IPS-18c (cell line): ENCODE measurements around the gene CYFIP1.

Experiments used
- H3K4me3 ChIP-seq: 2 replicates; pipeline ENCODE4 v1.7.0; 2013; ENCODE audit warnings: low read depth, mild to moderate bottlenecking, low read length, moderate library complexity; ENCODE audit not compliant: insufficient read depth
- H3K9me3 ChIP-seq: one replicate; pipeline ENCODE4 v1.6.1; 2013; ENCODE audit warnings: mild to moderate bottlenecking, low read length, moderate library complexity; ENCODE audit not compliant: control insufficient read depth, insufficient read depth

Gene CYFIP1

DNA sequence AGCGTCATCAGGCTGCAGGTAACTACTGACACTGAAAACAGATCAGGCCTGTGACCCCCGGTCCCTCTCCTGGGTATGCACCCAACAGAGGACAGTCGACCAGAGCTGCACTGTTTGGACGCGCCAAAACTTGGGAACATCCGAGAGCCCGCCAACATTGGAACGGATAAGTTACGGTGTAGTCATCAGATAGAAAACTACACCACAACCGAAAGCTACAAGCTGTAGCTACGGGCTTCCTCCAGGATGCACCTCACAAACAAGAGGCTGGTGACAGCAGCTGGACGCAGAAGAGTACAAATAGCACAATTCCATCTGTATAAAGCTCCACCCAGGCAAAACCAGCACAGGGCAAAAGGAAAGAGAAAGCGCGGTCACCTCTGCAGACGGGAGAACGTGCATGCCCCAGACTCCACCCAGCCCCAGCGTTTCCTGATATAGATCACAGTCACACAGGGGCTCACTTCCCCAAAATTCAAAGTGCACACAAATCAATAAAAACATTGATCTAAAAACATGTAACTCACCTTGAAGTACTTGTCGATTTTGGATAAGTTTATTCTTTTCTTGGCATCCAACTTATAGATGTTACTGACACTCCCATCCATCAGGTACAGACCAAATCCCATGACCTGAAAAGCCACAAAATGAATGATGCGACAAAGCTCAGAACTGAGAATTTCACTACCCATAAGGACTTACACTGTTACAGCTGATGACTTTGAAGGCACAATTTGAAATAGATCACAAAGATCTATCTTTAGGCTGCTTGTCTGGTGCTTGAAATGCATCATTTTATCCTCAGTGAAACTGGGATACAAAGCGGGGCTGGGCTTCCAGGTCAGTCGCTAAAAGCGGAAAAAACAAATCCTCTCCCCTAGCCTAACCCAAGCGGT lies 43.3 kb downstream of the CYFIP1 start:
- Histone ChIP-seq H3K4me3 (no peak overlapping the region), H3K9me3 (no peaks in the 10 kb centered on the region)

DNA sequence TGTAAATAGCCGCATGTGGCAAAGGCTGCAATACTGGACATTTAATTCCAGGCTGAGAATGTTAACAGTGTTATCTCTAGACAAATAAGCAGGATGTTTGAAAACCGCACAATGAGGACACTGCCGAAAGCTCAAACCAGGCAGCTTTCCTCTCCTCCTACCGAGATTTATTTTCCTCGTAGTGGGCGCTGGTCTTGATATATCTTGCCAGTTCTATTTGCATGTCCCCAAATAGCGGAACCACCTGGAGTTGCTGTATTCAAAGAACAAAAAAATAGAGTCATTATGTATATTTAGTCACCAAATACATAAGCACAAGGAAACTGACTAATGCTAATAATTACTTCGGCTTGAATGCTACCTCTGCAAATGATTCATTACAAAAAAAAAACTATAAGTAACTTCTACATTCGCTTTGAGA lies 46.5 kb downstream of the CYFIP1 start:
- H3K4me3 ChIP-seq = no peak overlapping the region
- no peaks in the 10 kb centered on the region for H3K9me3 ChIP-seq

DNA sequence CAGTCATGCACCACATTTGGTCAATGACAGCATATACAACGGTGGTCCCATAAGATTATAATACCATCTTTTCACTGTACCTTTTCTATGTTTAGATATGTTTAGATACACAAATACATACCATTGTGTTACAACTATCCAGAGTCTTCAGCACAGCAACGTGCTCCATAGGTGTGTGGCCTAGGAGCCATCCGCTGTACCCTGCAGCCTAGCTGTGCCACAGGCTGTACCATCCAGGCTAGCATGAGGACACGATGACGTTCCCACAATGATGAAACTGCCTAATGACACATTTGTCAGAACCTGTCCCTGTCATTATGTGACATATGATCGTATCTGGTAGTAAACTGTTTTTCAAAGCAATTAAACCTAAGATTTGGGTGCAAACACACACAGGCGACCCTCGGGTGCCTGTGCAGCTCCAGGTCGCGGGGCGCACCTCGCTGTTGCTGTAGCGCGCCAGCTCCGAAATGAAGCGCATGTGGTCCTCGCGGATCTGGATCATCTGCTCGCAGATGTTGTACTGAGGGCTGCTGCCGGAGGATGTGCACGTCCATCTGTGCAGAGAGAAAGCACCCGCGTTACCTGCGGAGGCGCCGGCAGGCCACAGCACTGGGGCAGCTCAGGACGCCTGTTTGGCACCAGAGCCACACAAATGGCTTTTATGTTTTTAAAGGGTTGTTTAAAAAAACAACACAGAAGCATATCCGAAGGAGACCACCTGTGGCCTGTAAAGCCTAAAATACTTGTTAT lies 48.2 kb downstream of the CYFIP1 start:
- no peaks in the 10 kb centered on the region for H3K9me3 ChIP-seq
- H3K4me3 ChIP-seq = no peak overlapping the region

DNA sequence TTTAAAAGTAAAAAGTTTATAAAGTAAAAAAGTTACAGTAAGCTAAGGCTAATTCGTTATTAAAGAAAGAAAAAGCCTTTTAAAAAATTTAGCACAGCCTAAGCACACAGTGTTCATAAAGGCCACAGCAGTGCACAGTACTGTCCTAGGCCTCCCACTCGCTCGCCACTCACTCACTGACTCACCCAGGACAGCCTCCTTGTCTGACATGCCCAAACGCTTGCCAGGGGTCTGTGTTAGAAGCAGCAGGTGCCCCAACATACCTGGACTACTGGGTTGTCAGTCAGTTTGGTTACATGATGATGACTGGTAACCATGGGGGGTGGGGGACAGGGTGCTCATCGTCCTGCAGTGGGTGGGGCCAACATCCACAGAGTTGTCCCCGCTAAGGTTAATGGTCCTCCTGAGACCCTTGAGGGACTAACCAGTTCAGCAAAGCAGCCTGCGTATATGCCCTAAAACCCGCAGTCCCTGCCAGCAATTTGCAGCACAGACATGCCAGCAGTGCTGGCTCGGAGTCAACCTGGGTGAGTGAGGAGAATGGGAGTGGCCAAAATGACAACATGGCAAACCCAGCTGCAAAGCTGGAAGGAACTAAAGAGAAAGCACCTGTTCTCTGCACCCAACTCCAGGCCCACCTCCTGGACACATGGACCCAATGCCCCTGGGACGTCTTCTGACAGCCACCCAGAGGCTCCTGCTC lies 49.2 kb downstream of the CYFIP1 start:
- H3K4me3 ChIP-seq = no peak overlapping the region
- H3K9me3 ChIP-seq = no peaks in the 10 kb centered on the region

DNA sequence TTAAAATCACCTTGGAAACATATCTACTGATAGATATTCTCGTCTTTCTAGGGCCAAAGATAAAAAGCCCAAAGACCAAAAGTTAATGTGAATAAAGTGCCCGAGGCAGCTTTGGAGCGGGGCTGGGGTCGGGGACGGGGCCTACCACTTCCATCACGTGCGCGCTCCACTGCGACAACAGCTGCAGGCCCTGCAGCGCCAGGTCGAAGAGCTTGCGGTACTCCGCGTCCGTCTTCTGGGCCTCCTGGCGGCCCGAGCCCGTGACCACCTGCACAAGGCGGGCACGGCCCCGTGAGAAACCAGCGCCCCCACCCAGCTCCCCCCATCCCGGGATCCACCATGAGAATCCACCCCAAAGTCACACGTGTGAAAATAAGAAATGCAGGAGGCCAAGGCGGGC lies 52.4 kb downstream of the CYFIP1 start:
- Histone ChIP-seq H3K9me3 (no peaks in the 10 kb centered on the region), H3K4me3 (no peak overlapping the region)

DNA sequence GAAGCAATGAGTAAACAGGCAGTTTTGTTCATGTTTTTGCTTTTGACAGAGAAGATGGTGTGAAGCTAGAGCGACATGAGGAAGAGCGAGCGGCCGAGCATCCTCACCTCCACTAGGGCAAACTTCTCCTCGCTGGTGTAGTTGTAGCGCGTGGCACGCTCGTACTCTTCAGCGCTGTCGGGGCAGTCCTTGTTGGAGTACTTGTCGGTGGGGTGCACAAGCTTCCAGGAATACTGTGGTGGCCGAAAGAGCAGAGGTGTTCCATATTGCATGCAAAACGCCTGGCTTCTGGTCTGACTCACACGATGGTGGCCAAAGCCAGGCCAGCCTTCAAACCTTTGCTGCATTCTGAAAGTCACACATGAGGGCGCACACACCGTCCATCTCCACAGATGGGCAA lies 54.3 kb downstream of the CYFIP1 start:
- no peak overlapping the region for H3K4me3 ChIP-seq

DNA sequence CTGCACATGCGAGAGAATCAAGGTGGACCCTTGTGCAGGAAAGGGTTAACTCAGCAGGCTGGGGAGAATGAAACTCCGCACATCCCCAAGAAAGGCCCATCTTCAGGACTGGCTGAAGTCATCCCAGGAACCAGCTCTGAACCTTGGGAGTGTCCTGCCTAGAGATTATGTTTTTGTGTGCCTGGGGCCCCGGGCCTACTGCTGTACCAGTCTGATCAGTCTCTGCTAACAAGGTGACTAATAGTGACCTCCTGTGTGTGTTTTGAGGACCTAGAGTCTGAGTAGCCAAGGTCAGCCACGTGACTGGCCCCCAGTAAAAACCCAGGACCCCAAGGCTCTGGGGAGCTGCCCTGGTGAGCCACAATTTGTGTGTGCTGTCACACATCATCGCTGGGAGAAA lies 58.2 kb downstream of the CYFIP1 start:
- no peaks in the 10 kb centered on the region for H3K9me3 ChIP-seq
- no peak overlapping the region for H3K4me3 ChIP-seq

More for the DNA sequence above, 54.3 kb downstream of the CYFIP1 start:
- H3K9me3 ChIP-seq = no peaks in the 10 kb centered on the region

DNA sequence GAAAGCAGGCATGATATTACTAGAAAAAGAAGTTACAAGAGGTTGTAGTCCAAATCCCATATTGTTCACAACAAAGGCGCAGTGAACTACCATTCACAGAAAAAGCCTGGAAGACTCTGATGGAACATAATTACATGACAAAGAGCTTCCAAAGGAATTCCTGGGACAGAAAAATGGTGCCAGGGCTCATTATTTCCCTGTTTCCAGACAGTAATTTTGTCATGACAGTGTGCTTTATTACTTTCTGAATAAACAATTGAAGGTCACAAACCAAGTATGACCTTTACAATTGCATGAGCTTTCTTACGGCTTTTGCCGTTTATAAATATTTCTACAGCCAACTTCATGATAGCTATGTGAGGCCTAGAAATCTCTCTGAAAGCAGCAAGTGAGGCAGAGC lies 61.0 kb downstream of the CYFIP1 start:
- Histone ChIP-seq H3K9me3 (peaks cover 2% of the 10 kb centered on the region), H3K4me3 (no peak overlapping the region)

DNA sequence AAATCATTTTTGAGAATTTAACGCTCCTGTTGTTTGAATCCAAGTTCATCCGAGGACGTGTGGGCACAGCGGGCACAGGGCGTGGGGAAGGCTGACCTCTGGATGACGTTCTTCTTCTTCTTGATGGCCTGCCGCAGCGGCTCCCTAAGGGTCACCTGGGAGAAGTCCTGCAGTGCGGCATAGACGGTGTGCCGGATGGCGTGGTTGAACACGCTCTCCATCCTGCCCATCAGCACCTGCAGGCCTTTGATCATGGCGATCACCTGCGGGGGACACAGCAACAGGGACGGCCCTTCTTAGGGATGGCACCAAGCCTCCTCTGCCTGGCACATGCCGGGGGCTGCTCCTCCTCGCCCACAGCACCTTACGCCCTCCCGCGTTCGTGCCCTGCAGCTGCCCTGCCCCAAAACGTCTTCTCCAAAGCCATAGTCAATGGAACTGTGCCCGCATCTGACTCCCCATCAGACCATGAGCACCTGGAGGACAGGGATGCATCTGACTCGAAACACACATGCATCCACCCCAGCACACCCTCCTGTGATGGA lies 61.5 kb downstream of the CYFIP1 start:
- Histone ChIP-seq H3K4me3 (no peak overlapping the region), H3K9me3 (peaks cover 2% of the 10 kb centered on the region)

DNA sequence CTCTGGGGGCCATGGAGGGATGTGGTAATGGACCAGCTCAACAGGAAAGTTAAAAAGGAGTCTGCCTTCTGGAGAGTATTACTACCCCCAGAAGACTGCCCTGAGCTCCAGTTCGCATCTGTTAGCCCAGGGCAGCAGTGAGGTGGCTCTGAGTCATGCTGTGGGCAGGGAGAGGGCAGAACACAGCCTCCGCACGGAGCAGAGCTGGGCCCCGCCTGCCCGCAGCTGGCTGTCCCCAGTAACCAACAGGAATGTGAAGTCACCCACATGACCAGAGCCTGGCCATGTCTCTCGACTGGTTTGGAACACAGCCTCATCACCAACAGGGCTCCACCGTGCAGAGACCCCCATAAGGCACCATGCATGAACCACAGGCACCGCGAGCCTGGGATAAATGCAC lies 62.1 kb downstream of the CYFIP1 start:
- Histone ChIP-seq H3K9me3 (peaks cover 2% of the 10 kb centered on the region), H3K4me3 (no peak overlapping the region)

DNA sequence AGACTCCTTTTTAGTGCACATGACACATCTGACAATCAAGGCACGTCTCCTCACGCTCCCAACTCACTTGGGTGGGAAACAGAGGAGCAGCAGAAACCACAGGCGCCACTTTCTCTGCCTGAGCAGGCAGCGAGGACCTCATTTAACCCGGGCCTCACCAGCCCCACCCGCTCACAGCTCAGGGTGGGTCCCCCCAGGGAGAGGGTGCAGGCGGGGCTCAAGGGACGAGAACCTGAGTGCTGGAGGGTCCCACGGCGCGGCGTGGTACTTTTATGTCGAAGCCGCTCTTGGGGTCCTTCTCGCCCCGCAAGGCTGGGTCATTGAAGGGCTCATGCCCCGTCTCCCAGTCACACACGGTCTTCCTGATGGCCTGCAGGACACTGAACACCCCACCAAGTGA lies 62.6 kb downstream of the CYFIP1 start:
- Histone ChIP-seq H3K9me3 (peaks cover 2% of the 10 kb centered on the region), H3K4me3 (no peak overlapping the region)

DNA sequence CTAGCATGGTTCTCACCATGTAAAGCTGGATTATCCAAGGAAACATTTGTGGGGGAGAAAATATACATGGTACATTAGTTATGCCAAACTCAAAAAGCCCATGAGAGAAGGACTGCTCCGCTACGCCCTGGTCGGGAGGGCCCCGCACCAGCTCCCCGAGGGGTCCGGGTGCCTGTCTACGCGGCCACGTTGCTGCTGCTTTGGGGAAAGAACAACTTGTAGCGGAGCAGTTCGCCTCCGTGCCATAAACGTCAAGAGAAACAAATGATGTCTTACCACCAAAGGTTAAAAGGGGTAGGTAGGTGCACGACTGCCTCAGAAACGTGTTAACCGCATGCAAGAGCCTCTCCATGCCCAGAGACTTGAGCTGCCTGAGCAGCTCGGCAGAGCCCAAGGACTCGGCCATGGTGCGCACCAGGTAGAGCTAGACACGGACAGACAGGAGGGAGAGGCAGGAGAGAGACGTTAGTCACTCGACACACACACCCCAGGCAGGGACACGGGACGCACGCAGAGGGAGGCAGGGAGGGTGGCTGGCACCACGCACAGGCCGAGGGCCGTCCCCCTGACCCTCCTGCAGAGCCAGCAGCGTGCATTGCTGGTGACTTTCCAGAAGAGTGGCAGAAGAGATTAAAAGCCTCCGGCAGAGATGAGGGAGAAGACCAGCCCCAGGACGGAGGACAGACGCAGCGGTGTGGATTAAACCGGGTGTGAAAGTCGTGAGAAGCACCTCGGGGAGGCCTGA lies 63.4 kb downstream of the CYFIP1 start:
- Histone ChIP-seq H3K4me3 (no peak overlapping the region), H3K9me3 (peaks cover 2% of the 10 kb centered on the region)

DNA sequence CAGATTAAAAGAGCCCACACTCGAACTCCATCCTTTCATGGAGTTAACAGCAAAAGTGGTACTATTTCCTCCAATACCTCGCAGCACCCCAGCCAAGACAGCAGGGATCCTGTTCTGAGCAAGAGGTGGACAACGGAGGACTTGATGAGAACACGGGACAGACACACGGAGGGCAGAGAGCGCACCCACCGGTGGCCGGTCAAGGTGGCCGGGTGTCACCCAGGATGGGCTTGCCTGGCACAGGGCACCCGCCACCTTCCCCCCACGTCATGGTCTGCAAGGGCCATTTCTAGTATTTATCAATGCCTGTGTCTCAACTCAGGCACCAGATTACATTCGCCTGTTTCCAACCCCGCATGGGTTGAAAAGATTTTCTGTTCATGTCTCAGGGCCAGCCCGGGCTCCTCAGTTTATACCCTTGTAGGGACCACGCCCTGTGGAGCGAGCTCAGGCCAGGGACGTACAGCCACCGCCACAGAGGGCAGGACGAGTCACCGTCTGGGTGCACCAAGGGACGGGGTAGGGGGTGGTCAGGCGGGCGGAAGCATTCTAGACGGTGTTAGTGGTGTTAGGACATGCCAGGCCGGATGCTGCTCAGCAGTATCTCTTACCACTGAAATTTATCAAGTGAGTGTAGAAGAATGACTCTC lies 64.2 kb downstream of the CYFIP1 start:
- no peak overlapping the region for H3K4me3 ChIP-seq
- H3K9me3 ChIP-seq = peaks cover 2% of the 10 kb centered on the region

DNA sequence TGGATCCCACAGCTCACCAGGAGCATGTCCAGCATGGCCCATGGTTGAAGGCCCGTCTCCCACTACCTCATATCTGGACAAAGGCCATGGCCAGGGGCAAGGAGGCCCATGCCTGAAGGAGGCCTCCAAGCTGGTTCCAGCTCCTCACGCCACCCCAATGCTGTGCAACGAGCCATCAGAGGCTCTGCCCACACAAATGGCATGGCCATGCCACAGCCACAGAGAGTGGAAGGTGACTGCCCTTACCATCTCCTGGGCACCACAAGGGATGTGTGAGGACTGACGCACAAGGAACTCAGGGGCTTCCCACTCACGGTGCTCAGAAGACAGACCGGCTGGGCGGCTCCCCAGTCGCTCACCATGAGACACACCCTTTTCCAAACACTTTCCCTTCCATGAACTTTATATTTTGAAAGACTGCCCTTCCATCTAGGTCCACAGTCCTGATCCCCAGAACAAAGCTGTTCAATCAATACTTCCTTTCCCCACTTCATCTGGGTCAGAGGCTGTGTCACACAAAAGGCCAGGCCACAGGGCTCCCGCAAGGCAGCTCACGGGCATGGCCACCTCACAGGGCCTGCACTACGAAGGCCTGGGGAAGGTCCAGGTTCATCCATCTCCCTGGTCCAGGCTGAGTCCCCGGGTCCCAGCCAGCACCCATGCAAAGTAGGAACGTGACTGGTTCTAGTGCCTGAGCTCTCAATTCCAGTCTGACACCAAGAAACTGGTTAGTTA lies 66.4 kb downstream of the CYFIP1 start:
- Histone ChIP-seq H3K9me3 (peaks cover 2% of the 10 kb centered on the region), H3K4me3 (no peak overlapping the region)

DNA sequence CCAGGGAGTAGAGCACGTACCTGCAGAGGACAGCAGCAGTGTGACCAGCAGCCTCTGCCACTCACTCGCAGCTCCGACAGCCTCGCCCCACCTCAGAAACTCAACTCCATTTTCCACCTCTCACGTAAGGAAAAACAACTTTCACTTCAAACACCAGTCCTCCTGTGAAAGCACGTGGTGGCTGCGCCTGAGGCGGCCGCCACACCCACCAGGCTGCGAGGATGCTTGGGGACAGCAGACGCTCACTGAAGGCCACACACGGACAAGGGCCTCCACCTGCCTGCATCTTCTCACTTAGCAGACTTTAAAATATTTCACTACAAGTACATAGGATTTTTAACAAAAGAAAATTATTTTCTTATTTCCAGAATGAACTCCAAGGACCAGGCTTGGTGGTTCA lies 67.9 kb downstream of the CYFIP1 start:
- H3K9me3 ChIP-seq = peaks cover 2% of the 10 kb centered on the region
- H3K4me3 ChIP-seq = no peak overlapping the region

DNA sequence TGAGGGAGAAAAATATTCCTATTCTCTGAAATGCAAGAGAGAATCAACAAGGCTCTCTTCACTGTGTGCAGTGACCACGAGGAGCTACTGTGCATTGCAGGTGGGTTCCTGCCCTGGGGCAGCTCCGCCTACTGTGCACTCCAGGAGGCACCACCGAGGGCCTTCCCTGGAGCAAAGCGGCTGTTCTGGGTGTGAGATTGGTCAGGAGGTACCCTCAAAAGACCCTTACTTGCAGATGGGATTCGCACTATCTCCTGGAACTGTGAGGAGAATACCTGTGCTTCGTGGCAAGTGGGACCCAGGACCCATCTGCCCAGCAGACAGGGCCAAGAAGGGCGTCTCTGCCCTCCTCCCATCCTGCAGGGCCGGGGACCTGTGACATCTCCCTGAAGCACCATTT lies 68.9 kb downstream of the CYFIP1 start:
- Histone ChIP-seq H3K4me3 (no peak overlapping the region), H3K9me3 (peaks cover 2% of the 10 kb centered on the region)
